ENCODE results near the gene XNDC1N. TPM values are rescaled to one million over a fixed set of nuclear protein-coding genes. Genes with fewer than 3 reads are reported as not detected.
A peak's percentile ranks its signal among the peaks of the same experiment; 100 is the strongest.

XNDC1N gene
- total and polyA plus RNA-seq, 2 of the 13 experiments (the other 11 are each of a cell fraction or from before 2014, with no cell fraction given), result 3.4 to 7.5 TPM

GRCh38 chr11:71928737-71929443 lies 496 bp upstream of the XNDC1N start, which contains the start of gene RNF121 (continued):
- TF ChIP-seq CENPT (CRISPR knock-in tag; IDR thresholded peaks at IDR 0.05; ENCODE audit: low read depth) (no peak), ZGPAT (CRISPR knock-in tag; IDR thresholded peaks at IDR 0.05) (peak; percentile 6; the same call in 1 of the 2 replicates), ZKSCAN1 (IDR thresholded peaks at IDR 0.05; ENCODE audit: low read length) (peak; percentile 30; the same call in 1 of the 2 replicates), MXD4 (CRISPR knock-in tag; IDR thresholded peaks at IDR 0.05) (peak; percentile 17; the same call in 1 of the 2 replicates), HOXA5 (CRISPR knock-in tag; IDR thresholded peaks at IDR 0.05) (peak; percentile 78), HMGXB3 (CRISPR knock-in tag; IDR thresholded peaks at IDR 0.05; ENCODE audit: borderline replicate concordance) (no peak), ZNF160 (CRISPR knock-in tag; IDR thresholded peaks at IDR 0.05) (no peak), ZNF770 (CRISPR knock-in tag; IDR thresholded peaks at IDR 0.05) (0 out of 2 replicates have a peak, but pooled peaks have one; percentile 2), PAWR (CRISPR knock-in tag; IDR thresholded peaks at IDR 0.05; ENCODE audit: borderline replicate concordance) (no peak), HNF1B (CRISPR knock-in tag; IDR thresholded peaks at IDR 0.05) (no peak; the same call in 1 of the 2 replicates), HNF1A (IDR thresholded peaks at IDR 0.05; ENCODE audit: low read depth) (no peak; the same call in 1 of the 2 replicates), HNF1A (CRISPR knock-in tag; IDR thresholded peaks at IDR 0.05; ENCODE audit: borderline replicate concordance) (no peak), MTF1 (CRISPR knock-in tag; IDR thresholded peaks at IDR 0.05) (no peak), ZNF224 (CRISPR knock-in tag; IDR thresholded peaks at IDR 0.05) (no peak), ZNF543 (CRISPR knock-in tag; IDR thresholded peaks at IDR 0.05) (no peak)
